Astrocyte of the cerebellum (primary cell): ENCODE results near the gene ASTN2.

Experiments used
- DNase-seq: peaks from one replicate; pipeline ENCODE4 v3.0.0-alpha.2; 2011; ENCODE audit warnings: low read depth
- H3K4me3 ChIP-seq: 2 replicates; pipeline ENCODE4 v1.5.1; 2011; ENCODE audit warnings: mild to moderate bottlenecking, low read depth, low read length, moderate library complexity
- CTCF ChIP-seq: IDR thresholded peaks from 2 replicates; pipeline ENCODE4 v1.5.1; 2012; ENCODE audit warnings: low read length, low read depth, moderate library complexity, mild to moderate bottlenecking; ENCODE audit errors: missing control alignments
- in situ Hi-C: cut with HindIII; loops from 2 replicates; pipeline ENCODE4 v1.10.0; 2017; ENCODE audit warnings: low sequenced_read_pairs

ASTN2 gene

GRCh38 chr9:116442528-116442927 lies 972.3 kb downstream of the ASTN2 start:
- no peak for TF ChIP-seq CTCF
- no peak for DNase-seq
- in situ Hi-C loops = no loop called here
- no peak overlapping the region for H3K4me3 ChIP-seq

- in situ Hi-C loops = no loop called here
- no peak overlapping the region for H3K4me3 ChIP-seq
- no peak for TF ChIP-seq CTCF
- DNase-seq = no peak
Measured at GRCh38 chr9:116437411-116438370, 977.2 kb downstream of the ASTN2 start.

GRCh38 chr9:116436121-116436520 lies 978.7 kb downstream of the ASTN2 start:
- TF ChIP-seq CTCF = no peak
- no peak for DNase-seq
- no peak overlapping the region for H3K4me3 ChIP-seq
- in situ Hi-C loops = no loop called here

- H3K4me3 ChIP-seq = no peak overlapping the region
- in situ Hi-C loops = no loop called here
- DNase-seq = no peak
- no peak for TF ChIP-seq CTCF
Measured at GRCh38 chr9:116435706-116436105, 979.2 kb downstream of the ASTN2 start.

GRCh38 chr9:116434314-116434713 lies 980.5 kb downstream of the ASTN2 start:
- no peak for TF ChIP-seq CTCF
- in situ Hi-C loops = no loop called here
- DNase-seq = no peak
- H3K4me3 ChIP-seq = no peak overlapping the region

- H3K4me3 ChIP-seq = no peak overlapping the region
- DNase-seq = no peak
- in situ Hi-C loops = no loop called here
- TF ChIP-seq CTCF = no peak
Measured at GRCh38 chr9:116432051-116432450, 982.8 kb downstream of the ASTN2 start.
